GM11168 (cell line): ENCODE data around the gene ABO.
"Not testable (repeated sequence)": the region's sequence is repeated elsewhere in the genome, so short reads cannot be mapped to it uniquely, and the experiment has no call there.

Experiments used
- in situ Hi-C: fragments of 300-500 bp; cut with MboI; formaldehyde crosslinking; loops from one replicate; pipeline ENCODE4 v1.12.0; 2022; ENCODE audit warnings: low sequenced_read_pairs; ENCODE audit not compliant: unreplicated experiment

The ABO gene

DNA sequence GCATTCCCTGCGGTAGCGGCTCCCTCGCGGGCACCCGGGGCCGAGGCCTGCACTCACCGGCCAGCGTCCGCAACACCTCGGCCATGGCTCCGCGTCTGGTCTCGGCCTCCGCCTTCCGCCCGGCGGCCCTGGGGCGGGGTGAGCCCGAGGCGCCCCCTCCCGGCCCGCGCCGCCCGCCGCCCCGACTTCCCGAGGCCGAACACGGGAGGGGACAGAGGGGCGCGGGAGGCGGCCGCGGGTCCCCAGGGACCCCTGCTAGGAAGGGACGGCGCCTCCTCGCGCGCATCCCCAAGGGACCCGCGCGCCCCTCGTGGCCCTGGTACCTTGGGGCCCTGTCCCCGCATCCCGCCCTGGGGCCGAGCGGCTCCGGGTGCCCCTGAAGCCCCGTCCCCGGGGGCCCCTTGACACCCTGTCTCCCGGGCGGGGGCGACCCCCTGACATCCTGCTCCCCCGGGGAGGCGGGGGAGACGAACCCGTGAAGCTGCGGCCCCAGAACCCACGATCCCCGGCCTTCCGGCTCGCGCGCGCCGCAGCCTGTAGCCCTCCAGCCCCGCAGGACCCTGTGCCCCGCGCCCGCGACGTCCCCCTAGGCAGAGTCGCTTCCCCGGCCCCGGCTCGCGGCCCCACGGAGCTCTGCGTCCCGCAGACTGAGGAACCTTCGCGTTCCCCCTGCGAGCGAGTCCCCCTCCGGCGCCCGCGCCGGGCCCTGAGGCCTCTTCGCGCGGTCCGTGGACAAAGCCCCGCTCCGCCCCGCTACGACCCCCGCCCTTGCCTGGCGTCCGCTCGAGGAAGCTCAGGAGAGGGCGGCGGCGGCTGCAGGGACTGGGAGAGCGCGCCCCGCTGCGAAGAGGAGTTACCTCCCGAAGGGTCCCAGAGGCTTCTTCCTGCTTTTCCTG lies at the start of gene ABO:
Gene ABO (minus strand): TSS at position 97 of the 896 bp plus-strand sequence.
- in situ Hi-C loops, result no loop called here

DNA sequence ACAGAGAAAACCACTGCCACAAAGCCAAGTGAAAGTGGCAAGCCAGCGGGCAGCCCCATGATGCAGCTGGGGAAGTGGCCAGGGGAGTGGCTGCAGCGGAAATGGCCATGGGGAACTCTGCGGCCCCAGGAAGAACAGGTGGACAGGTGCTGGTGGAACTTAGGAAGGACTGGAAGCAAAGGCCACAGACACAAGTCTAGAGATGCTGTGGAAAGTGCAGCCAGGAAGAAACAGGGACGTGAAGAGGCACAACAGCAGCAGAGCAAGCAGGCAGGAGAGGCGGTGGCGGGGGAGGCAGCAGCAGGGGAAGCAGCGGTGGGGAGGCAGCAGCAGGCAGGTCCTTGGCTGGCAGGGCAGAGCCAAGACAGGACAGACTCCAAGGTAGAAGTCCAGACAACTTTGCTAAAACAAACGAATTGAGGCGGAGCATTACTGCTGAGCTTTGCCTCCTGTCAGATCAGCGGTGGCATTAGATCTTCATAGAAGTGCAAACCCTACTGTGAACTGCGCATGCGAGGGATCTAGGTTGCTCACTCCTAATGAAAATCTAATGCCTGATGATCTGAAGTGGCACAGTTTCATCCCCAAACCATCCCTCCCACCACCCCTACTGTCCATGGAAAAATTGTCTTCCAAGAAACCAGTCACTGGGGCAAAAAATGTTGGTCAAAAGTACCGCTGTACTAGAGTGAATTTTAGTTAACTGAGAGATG lies 49.1 kb upstream of the ABO start:
- in situ Hi-C loops, result no loop called here

DNA sequence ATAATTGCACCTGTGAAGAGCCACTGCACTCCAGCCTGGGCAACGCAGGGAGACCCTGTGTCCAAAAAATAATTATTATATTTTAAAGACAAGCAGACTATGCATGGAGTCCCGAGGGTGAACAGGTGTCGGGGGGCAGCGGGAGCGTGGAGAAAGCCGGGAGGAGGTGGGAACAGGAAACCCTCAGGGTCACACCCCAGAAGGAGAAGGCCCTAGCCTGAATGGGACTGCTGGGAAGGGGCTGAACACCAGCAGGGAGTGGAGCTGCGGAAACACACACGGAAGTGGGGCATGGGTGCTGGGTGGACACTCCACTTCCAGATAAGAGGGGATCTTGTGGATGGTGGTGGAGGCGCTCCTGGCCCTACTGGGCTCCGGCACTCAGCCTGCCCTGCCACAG lies 48.2 kb upstream of the ABO start:
- in situ Hi-C loops, result no loop called here

DNA sequence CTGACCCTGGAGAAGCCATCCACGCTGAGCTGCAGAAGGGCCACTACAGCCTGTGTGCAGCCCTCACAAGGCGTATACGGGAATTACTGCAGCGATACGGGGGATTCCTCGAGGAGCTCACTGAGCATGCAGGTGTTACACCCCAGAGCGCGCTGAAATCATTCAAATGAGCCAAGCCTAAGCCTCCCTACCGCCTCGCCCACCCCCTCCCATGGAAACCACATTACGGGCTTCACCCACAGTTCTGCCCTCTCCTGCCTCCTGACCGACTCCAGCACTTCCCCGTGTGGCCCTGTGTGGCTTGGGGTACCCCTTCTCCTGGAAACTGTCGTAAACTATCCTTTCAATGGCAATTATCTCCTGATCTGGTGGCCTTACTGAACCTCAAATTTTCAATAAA lies 47.7 kb upstream of the ABO start:
- in situ Hi-C loops, result no loop called here

DNA sequence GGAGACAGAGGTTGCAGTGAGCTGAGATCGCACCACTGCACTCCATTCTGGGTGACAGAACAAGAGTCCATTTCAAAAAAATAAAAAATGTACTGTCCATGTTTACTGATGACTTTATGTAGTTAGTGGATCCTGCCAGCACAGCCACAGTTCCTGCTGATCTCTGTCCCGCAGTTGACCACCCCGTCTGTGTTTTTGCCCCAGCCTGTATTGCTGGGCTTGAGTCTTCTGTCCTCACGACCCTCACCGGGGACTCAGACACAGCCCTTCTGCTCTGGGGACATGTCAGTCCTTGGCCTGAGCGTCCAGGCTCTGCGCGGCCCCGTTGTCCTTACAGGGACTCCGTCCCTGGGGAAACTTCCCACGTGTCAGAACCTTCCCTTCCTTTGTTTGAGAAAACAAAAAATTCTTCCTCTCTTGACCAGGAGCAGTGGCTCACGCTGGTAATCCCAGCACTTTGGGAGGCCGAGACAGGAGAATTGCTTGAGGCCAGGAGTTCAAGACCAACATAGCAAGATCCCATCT lies 46.5 kb upstream of the ABO start:
- in situ Hi-C loops, result no loop called here

DNA sequence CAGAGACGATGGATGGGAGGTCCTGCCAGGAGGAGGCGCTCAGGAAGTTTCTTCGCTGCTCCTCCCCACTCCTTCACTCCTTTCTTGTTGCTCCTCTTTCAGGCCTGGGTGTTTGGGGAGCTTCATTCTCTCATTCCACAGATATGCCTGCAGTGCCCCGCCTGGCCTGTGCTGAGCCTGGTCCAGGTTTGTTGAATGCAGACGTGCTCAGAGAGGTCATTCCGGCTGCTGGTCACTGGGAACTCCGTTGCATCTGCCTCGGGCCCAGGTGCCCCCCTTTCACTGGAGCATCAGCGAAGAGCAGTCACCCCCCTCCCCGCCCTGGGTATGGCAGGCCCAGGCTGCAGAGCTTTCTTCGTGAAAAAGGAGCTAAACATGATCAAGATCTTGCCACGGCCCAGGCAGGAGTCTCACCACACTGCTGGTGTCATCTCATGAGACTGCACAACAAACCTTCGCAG lies 45.5 kb upstream of the ABO start:
- in situ Hi-C loops, result no loop called here

DNA sequence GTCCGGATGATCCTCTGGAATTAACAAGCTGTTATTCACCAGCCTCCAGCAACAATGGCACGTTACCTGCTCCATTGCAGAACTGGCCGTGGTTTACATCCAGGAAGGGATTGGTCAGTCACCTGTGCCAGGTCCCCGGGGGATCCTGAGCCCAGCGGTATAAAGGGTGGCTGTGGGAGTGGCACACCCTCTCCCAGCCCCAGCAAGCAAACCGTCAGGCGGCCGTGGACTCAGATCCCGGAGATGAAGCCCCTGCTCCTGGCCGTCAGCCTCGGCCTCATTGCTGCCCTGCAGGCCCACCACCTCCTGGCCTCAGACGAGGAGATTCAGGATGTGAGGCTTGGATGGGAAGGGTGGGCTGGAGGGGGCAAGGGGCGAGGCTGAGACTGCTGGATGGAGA lies 42.5 kb upstream of the ABO start:
- in situ Hi-C loops, result not testable (repeated sequence)

DNA sequence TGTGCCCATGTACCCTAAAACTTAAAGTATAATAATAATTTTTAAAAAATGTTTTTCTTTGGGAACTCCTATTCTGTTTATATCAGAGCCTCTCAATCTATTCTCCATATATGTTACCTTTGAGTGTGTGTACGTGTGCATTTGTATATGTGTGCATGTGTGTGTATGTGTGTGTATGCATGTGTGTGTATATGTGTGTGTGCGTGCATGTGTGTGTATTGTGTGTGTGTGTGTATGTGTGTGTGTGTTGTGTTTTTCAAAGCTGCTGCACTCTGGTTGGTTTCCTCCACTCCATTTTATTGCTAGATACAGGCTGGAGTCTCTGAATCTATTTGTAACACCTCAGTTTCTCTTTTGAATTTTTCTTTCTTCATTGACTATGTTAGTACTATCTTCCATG lies 41.0 kb upstream of the ABO start:
- in situ Hi-C loops, result no loop called here

DNA sequence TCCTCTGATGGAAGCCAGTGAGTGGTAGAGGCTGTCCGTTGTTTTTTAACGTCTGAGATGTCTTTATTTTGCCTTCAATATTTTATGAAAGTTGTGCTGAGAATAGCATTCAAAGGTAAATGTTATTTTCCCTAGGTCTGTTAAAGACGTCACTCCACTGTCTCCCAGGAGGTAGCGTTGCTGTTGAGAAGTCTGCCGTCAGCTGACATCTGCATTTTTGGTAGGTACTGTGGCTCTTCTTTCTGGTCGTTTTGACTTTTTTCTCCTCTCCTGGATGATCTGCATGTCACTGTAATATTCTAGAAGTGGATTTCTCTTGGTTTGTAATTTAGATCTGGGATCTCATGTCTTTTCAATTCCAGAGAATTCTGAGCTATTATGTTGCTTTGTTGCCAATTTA lies 34.6 kb upstream of the ABO start:
- in situ Hi-C loops, result no loop called here

DNA sequence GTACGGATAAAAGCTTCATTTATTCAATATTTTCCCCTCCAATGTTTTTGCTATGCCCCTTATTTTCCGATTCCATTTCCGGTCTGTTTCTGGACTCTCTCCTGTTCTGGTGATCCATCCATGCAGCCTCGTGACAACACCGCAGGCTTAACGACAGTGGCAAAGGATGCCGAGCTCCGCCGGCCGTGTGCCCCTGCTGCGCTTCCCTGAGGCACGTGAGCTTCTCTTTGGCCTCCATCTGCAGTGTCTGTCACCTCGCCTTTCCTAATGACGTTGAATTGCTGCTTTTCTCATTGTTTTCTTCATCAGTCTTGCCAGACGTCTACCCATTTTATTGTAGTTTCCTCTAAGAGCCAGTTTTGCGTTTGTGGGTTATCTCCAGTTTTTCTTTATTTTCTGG lies 32.3 kb upstream of the ABO start:
- in situ Hi-C loops, result no loop called here

DNA sequence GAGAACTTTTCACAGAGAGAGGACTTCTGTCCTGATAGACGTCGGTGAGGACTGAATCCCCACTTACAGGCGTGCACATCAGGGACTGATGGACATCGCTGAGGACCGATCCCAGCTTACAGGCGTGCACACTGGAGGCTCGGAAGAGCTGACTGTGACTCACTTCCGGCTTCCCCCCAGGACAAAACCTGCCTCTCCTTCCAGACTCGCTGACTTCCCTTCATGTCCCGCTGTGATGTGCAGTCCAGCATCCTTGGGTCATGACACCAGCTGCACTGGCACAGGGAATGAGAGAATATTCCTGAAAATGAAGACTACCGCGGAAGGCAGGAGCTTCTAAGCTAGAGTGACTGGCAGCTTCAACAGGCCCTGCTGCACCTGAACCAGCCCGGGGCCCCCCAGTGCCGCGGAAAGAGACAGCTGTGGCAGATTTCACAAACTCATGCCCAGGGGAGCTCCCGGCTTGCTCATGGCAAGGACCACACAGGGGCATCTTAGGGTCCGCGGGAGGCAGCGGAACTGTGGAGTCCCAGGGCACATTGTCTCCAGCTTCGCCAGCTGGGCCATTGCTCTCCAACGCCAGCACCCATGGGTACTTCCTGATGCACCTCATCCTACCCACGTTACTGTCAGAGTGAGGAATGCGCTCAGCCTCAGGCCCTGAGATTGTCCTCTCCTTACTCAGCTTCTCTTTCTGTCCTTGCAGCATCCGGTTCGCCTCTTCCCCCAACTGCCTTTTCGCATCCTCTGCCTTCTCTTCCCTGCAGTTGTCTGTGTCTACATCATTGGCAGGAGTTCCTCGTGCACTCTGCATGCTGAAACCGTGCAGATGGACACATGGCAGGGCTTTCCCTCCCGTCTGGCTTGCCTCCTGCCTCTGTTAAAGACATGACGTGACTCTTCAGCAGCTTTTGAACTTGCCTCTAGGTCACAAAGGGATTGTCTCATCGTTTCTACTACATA lies 31.5 kb upstream of the ABO start:
- in situ Hi-C loops, result no loop called here

DNA sequence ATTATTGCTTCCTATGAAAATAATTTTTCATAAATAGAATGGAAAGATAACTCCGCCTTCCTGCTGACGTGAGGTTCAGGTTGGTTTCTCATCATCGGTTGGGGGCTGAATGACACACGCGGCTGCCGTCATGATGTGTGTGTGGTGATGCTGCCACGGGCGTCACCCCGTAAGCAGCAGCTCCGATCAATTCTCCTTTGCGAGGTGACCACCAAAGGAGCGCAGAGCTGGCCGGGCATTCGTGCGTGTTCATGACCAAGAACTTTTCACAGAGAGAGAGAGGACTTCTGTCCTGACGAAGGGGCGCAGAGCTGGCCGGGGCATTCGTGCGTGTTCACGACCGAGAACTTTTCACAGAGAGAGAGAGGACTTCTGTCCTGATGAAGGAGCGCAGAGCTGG lies 30.7 kb upstream of the ABO start:
- in situ Hi-C loops, result no loop called here

DNA sequence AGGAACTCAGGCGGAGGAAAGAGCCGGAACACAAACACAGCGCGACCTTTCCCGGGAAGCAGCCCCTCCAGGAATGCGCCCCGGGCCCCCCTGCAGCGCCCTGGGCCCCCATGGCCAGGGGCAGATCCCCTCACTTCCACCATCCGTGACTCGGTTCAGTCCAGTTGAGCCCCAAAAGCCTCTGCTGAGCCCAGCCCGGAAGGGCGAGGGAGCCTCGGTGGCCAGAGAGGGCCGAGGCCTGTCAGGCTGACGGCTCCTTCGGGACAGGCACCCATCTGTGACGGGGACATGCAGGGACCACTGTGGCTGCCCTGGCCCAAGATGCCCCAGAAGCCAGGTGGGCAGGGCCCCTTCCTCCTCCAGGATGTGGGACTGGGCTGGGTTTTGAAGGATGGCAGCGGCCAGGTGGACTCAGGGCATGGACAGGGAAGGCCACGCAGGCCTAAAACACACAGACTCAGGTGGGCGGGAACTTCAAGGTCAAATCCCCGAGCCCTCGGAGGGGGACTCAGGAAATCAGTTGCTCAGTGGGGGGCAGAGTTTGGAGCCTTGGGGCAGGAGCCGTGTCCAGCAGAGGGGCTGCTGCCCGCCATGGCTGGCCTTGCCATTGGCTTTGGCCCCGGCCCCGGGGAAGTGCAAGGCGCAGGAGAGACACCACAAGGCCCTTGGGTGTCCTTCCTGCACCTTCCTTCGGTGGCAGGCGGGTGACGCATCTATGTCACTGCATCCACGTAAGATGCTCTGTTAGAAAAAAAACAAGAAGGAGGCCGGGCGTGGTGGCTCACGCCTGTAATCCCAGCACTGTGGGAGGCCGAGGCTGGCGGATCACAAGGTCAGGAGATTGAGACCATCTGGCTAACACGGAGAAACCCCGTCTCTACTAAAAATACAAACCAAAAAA lies 29.7 kb upstream of the ABO start:
- in situ Hi-C loops, result no loop called here

DNA sequence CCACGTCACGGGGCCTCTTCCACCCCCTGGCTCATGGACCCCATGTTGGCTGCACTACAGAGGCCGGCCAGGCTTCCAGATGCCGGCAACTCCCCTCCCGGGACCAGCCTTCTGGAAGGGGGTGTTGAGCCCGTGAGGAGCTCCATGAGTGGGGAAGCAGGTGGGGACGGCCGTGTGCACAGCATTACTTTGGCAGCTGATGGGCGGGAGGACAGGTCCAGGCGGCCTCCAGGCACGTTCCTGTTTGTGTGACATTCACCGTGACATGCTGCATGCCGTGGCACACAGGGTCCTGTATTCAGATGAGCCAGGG lies 29.1 kb upstream of the ABO start:
- in situ Hi-C loops, result no loop called here

DNA sequence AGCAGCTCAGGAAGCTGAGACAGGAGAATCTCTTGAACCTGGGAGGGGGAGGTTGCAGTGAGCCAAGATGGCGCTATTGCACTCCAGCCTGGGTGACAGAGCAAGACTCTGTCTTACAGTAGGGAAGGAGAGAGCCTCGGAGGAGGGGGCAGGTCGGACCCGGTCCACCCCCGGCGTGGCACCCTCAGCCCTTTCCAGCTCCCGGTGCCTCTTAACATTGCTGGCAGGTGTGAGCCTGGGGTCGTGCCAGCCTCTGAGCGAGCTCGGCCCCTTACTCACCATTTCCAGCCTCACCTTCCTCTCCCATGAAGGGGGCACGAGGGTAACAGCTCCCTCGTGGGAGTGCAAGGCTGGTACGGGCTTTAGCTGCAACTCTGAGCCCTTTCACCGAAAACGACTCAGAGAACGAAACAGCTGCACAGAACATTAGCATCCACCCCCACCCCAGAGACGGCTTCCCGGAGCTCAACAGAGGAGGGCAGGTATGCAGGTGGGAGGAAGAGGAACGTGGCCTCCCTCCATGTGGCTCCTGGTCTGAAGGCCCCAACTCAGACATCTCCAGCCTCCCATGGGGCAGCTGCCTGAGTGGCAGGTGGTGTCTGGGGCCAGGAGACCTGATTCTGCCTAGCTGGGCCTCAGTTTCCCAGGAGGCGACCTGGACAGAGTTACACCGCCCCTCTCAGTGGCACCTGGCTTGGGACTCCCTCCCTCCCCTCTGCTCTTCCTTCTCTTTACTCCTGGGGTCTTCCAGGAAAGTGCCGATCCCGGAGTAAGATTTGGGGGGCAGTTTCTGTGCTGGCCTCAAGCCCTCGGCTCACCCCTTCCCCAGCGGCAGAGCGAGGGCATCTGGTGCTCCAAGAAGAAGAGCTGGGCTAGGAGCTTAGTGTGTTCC lies 28.5 kb upstream of the ABO start:
- in situ Hi-C loops, result no loop called here

DNA sequence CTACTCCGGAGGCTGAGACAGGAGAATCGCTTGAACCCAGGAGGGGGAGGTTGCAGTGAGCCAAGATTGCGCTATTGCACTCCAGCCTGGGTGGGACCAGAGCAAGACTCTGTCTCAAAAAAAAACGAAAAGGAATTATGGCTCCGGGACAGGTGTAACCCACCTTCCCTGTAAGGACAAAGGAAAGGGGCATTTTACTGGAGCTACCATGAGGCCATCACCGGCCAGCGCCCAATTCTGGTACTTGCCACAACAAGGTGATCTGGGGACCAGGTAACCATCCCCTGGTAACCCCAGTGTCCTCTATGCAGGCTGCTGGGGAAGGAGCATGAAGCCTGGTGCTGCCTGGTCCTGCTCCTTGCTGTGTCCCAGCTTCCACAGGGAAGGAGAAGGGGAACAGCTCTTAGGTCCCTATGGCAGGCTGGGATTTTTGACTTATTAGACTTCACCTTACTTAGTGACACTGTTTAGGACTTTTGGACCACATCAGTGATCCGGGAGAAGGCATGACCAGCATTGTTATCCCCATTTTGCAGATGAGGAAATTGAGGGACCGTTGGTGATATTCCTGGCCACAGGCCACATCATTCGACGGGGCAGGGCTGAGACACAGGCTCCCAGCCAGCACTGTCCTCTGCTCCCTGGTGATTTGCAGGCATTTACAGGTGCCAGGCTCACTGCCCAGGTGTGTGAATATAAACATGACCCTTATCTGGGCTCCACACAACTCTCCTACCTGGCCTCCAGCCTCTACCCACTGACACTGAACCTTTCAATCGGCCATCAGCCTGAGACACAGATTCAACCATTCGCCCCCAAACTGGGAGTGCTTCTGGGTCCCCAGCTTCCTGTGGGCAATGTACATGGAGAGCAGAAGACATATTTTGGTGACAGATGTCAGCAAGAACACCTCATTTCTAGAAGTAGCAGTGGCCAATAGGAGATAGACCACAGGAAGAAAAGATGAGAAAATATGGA lies 26.5 kb upstream of the ABO start:
- in situ Hi-C loops, result no loop called here

DNA sequence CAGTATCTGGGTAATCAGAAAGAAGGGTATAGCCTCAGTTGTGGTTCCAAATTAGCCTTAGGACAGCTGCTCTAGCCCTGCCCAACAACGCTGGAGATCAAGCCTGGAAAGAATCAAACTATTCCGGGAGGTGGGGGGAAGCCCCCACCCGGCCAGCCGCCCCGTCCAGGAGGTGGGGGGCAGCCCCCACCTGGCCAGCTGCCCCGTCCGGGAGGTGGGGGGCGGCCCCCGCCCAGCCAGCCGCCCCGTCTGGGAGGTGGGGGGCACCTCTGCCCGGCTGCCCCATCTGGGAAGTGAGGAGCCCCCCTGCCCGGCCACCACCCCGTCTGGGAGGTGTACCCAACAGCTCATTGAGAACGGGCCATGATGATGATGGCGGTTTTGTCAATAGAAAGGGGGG lies 25.0 kb upstream of the ABO start:
- in situ Hi-C loops, result not testable (repeated sequence)
